Ovary (tissue), 9 donors: ENCODE data around the gene CELF1. TPM values are rescaled to one million over a fixed set of nuclear protein-coding genes. Genes with fewer than 3 reads are reported as not detected.
A peak's percentile ranks its signal among the peaks of the same experiment; 100 is the strongest.

Experiments
- DNase-seq, 5 donors: peaks; one replicate each; pipeline ENCODE4 v3.0.0-alpha.2; 2019 to 2020
- H3K27ac ChIP-seq, 2 donors: fragments of 200-600 bp; one replicate each; pipeline versions ENCODE4 v1.5.1 to v1.8.0; 2019 to 2022
- H3K27me3 ChIP-seq: fragments of 200-600 bp; one replicate; pipeline ENCODE4 v1.8.0; 2022
- H3K36me3 ChIP-seq: fragments of 200-600 bp; sonication (generic); one replicate; pipeline ENCODE4 v1.5.1; 2019
- H3K4me1 ChIP-seq: one replicate; pipeline ENCODE4 v1.8.1; 2013; ENCODE audit warnings: mild to moderate bottlenecking, moderate library complexity; ENCODE audit not compliant: insufficient read depth
- H3K4me3 ChIP-seq: fragments of 200-600 bp; sonication (generic); one replicate; pipeline ENCODE4 v1.5.1; 2017
- H3K9me3 ChIP-seq, 2 donors: fragments of 200-600 bp in 1 of 2; sonication (generic) in 1 of 2; one replicate each; pipeline versions ENCODE4 v1.5.1 to v1.8.1; 2013 to 2019; ENCODE audit warnings: mild to moderate bottlenecking in 1 of 2, moderate library complexity in 1 of 2
- EP300 ChIP-seq: sonication (generic); formaldehyde crosslinking; IDR thresholded peaks from one replicate; pipeline ENCODE4 v1.6.1; 2017; ENCODE audit warnings: antibody characterized with exemption
- POLR2A ChIP-seq: fragments of 450-650 bp; IDR thresholded peaks from one replicate; pipeline ENCODE4 v1.6.1; 2017; ENCODE audit warnings: antibody characterized with exemption, mild to moderate bottlenecking, moderate library complexity
- WGBS, 3 donors: extraction: QIAGEN DNeasy Blood & Tissue Kit in 1 of 3; methylation state at CpG; one replicate each; pipeline versions ENCODE4 v1.1.5 to v1.1.7; 2013 to 2017; 5-methylcytosine and 5-hydroxymethylcytosine counted together
- intact Hi-C, 4 donors: fragments of 100-400 bp; cut with DNase I; formaldehyde crosslinking; loops; one replicate each; pipeline versions ENCODE4 v1.11.0 to v1.15.1; 2022 to 2023
- polyA plus RNA-seq, 2 donors: library from polyadenylated mRNA; stranded (reverse); fragments of 200-250 nt in 1 of 2; fragments of 350-450 nt in 1 of 2; fragmentation: Illumina TruSeq in 1 of 2; extraction: RNeasy Lipid Tissue Mini Kit (QIAGEN cat#74804) in 1 of 2; gene quantifications; one replicate each; pipeline ENCODE4 v1.2.3, GENCODE V29; 2013 to 2014
- total RNA-seq, 7 donors: library from RNA; depleted of rRNA in 2 of 7; stranded (reverse); fragments of >200 nt in 2 of 7; fragmentation: NEBNext Ultra II Directional in 3 of 7; extraction: Animal tissue kit (Norgen Biotek cat#: 25700) in 3 of 7; gene quantifications; one replicate each; pipeline versions ENCODE4 v1.1.0 to v1.2.4, GENCODE V29; 2016 to 2023
- TF ChIP-seq, protein P1 (sequence below), 3 donors: fragments of 450-650 bp in 2 of 3; fragments of 200-600 bp in 1 of 3; IDR thresholded peaks; one replicate each; pipeline versions ENCODE4 v1.5.1 to v1.8.0; 2016 to 2022; ENCODE audit warnings: antibody characterized with exemption in 3 of 3, mild to moderate bottlenecking in 1 of 3
- donor health status: DM: no; HTN: no; CAD: no; lungs with moderate emphysema.
- donor health status: DM: no; HTN: no; CAD: no.
- donor health status: Bipolar disorder and iron deficiency.
- donor health status: DM: yes; HTN: yes; CAD: no.
- donor health status: DM: no; HTN: no; CAD: no.
- donor health status: DM: yes; HTN: yes; CAD: no.

CELF1 gene
- total and polyA plus RNA-seq, 9 donors: 25.0 to 109 (median 71.5) TPM

DNA sequence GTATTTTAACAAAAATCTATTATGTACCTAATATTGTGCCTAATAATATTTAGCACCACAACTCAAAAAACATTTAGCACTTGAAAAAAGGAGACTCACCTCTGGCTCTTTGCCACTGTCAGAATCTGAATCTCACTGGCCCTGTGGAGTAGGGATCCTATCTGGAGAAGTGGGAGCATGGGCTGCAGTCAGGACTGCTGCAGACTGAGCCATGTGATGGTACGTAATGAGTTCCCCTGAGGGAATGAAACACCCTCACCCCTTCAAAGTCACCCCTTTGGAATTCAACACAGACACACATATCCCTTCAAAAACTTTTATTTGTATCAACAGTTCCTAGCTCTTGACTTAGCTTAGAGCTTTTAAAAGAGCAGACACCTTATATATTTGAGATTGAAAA lies 19.0 kb upstream of the CELF1 start:
- H3K27ac ChIP-seq: no peak overlapping the region
- H3K4me3 ChIP-seq: no peak overlapping the region
- TF ChIP-seq POLR2A (no peak), EP300 (no peak)
- no peaks in the 10 kb centered on the region for H3K4me1 ChIP-seq
- no peaks in the 10 kb centered on the region for H3K27me3 ChIP-seq
- 67 to 77% (median 72%) methylated on average over 1 of the region's 1 CpG for WGBS, 3 donors
- H3K9me3 ChIP-seq: no peaks in the 10 kb centered on the region
- H3K36me3 ChIP-seq: no peaks in the 10 kb centered on the region
- DNase-seq: no peak
- intact Hi-C loops: no loop called here

DNA sequence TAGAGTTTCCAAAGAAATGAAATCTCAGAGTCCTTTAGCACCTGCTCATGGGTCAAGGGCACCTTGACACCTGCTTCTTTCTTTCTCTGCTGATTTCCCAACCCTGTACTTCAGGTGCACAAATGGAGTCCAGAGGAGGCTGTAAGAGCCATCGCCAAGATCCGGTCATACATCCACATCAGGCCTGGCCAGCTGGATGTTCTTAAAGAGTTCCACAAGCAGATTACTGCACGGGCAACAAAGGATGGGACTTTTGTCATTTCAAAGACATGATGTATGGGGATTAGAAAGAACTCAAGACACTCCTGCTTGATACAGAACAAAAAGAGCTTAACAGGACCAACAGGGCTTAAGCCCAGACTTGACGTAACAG lies 18.4 kb upstream of the CELF1 start:
- DNase-seq: no peak
- Histone ChIP-seq H3K4me1 (no peaks in the 10 kb centered on the region), H3K36me3 (no peaks in the 10 kb centered on the region), H3K4me3 (no peak overlapping the region), H3K27me3 (no peaks in the 10 kb centered on the region), H3K27ac (no peak overlapping the region), H3K9me3 (no peaks in the 10 kb centered on the region)
- 71 to 73% (median 73%) methylated on average over 4 of the region's 4 CpGs for WGBS, 3 donors
- intact Hi-C loops: no loop called here
- TF ChIP-seq POLR2A: no peak
- TF ChIP-seq, protein P1, sequence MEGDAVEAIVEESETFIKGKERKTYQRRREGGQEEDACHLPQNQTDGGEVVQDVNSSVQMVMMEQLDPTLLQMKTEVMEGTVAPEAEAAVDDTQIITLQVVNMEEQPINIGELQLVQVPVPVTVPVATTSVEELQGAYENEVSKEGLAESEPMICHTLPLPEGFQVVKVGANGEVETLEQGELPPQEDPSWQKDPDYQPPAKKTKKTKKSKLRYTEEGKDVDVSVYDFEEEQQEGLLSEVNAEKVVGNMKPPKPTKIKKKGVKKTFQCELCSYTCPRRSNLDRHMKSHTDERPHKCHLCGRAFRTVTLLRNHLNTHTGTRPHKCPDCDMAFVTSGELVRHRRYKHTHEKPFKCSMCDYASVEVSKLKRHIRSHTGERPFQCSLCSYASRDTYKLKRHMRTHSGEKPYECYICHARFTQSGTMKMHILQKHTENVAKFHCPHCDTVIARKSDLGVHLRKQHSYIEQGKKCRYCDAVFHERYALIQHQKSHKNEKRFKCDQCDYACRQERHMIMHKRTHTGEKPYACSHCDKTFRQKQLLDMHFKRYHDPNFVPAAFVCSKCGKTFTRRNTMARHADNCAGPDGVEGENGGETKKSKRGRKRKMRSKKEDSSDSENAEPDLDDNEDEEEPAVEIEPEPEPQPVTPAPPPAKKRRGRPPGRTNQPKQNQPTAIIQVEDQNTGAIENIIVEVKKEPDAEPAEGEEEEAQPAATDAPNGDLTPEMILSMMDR (IDR thresholded peaks at IDR 0.05): no peak
- TF ChIP-seq EP300: no peak

DNA sequence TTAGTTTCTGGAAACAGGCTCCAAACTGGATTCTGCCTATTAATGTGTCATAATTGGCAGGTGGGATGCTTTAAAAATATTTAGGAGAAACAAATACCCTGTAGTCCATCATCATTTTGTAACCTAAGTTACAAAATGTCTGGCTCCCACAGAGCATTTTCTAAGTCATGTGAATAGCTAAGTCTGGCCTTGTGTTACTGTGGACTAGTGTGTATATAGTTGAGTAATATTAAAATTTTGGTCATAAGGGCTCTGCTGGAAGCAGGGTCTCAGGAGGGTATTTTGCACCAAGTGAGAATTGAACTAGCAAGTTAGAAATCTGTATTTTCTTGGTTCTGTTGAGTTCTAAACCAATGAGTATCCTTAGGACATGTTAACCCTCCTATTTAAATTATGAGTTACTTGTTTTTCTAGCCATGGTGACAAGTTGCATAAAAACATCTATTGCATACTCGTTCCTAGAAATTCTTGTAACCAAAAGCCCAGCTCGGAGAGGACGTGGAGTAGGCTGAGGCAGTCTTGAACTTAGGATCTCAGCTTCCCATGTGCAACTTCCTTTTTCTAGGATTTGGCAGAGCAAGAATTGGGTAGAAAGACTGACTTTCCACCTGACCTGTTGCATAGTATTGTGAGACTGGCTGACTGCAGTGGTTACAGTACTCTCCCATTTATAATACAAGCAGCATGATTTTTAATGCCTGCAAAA lies 17.9 kb upstream of the CELF1 start:
- H3K4me1 ChIP-seq: peaks cover 4% of the 10 kb centered on the region
- TF ChIP-seq, protein P1 (IDR thresholded peaks at IDR 0.05): no peak
- TF ChIP-seq EP300 (no peak), POLR2A (no peak)
- H3K27ac ChIP-seq: no peak overlapping the region
- intact Hi-C loops: no loop called here
- no peaks in the 10 kb centered on the region for H3K36me3 ChIP-seq
- H3K9me3 ChIP-seq: no peaks in the 10 kb centered on the region
- no peaks in the 10 kb centered on the region for H3K27me3 ChIP-seq
- 78 to 84% (median 79%) methylated on average over 3 of the region's 3 CpGs for WGBS, 3 donors
- no peak overlapping the region for H3K4me3 ChIP-seq
- DNase-seq: no peak

DNA sequence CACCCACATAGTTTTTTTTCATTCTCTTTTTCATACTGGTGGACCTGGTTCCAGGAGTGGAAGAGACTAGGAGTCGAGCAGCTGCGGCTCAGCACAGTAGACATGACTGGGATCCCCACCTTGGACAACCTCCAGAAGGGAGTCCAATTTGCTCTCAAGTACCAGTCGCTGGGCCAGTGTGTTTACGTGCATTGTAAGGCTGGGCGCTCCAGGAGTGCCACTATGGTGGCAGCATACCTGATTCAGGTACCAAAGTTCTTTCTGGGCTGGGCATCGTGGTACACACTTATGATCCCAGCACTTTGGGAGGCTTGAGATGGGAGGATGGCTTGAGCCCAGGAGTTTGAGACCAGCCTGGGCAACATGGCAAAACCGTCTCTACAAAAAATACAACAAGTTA lies 16.7 kb upstream of the CELF1 start:
- Histone ChIP-seq H3K27me3 (no peaks in the 10 kb centered on the region), H3K4me3 (no peak overlapping the region), H3K36me3 (no peaks in the 10 kb centered on the region), H3K4me1 (peaks cover 8% of the 10 kb centered on the region), H3K9me3 (no peaks in the 10 kb centered on the region), H3K27ac (no peak overlapping the region)
- DNase-seq: peak in 1 of 5 donors; percentile 19
- no peak for TF ChIP-seq POLR2A
- TF ChIP-seq EP300: no peak
- TF ChIP-seq, protein P1 (IDR thresholded peaks at IDR 0.05): no peak
- WGBS, 3 donors: 92 to 97% (median 95%) methylated on average over 7 of the region's 7 CpGs
- intact Hi-C loops: no loop called here

DNA sequence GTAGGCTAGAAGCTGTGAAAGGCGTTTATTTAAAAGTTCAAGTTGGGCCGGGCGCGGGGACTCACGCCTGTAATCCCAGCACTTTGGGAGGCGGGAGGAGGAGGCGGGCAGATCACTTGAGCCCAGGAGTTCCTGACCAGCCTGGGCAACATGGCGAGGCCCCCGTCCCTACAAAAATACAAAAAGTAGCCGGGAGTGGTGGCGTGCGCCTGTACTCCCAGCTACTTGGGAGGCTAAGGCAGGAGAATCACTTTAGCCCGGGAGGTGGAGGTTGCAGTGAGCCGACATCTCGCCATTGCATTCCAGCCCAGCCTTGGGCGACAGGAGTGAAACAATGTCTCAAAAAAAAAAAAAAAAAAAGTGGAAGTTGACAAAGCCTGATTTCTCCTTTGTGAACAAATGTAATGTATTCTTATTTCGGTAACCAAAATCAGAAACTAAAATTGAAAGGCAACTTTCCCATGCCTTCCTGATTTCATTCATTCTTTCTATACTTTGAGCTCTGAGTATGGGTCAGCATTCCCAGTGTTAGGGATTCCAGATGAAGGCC lies 13.3 kb upstream of the CELF1 start:
- DNase-seq: peak in 1 of 5 donors; percentile 40
- no peak for TF ChIP-seq POLR2A
- TF ChIP-seq, protein P1 (IDR thresholded peaks at IDR 0.05): no peak
- no peak for TF ChIP-seq EP300
- no peaks in the 10 kb centered on the region for H3K27me3 ChIP-seq
- H3K4me1 ChIP-seq: peaks cover 8% of the 10 kb centered on the region
- H3K4me3 ChIP-seq: peak overlapping the region; percentile 85
- H3K27ac ChIP-seq: peak overlapping the region; percentile 58 to 59
- no peaks in the 10 kb centered on the region for H3K9me3 ChIP-seq
- no peaks in the 10 kb centered on the region for H3K36me3 ChIP-seq
- intact Hi-C loops: no loop called here
- WGBS, 3 donors: 33 to 47% (median 35%) methylated on average over 17 of the region's 17 CpGs
